ENCODE data around the gene PLVAP.

The PLVAP gene

GRCh38 chr19:17419154-17419620, 42.0 kb upstream of the PLVAP start:
- TF ChIP-seq CTCF (IDR thresholded peaks at IDR 0.05): no peak
- DNase-seq (ENCODE audit: low spot score): no peak
- Histone ChIP-seq H3K27ac (peak overlapping the region; percentile 61 to 87), H3K4me3 (peak overlapping the region; percentile 95)

- no peak overlapping the region for H3K4me3 ChIP-seq
- no peak overlapping the region for H3K27ac ChIP-seq
- DNase-seq (ENCODE audit: low spot score): no peak
- no peak for TF ChIP-seq CTCF (IDR thresholded peaks at IDR 0.05)
These were observed 41.6 kb upstream of the PLVAP start for GRCh38 chr19:17418710-17419109.

GRCh38 chr19:17415121-17415520, 38.0 kb upstream of the PLVAP start:
- H3K4me3 ChIP-seq: no peak overlapping the region
- no peak overlapping the region for H3K27ac ChIP-seq
- TF ChIP-seq CTCF (IDR thresholded peaks at IDR 0.05): no peak
- DNase-seq (ENCODE audit: low spot score): no peak

GRCh38 chr19:17414097-17414496, 37.0 kb upstream of the PLVAP start:
- TF ChIP-seq CTCF (IDR thresholded peaks at IDR 0.05): no peak
- H3K4me3 ChIP-seq: no peak overlapping the region
- DNase-seq (ENCODE audit: low spot score): no peak
- H3K27ac ChIP-seq: no peak overlapping the region

- H3K27ac ChIP-seq: no peak overlapping the region
- no peak overlapping the region for H3K4me3 ChIP-seq
- no peak for TF ChIP-seq CTCF (IDR thresholded peaks at IDR 0.05)
- no peak for DNase-seq (ENCODE audit: low spot score)
These were observed 34.7 kb upstream of the PLVAP start for GRCh38 chr19:17411801-17412200.

GRCh38 chr19:17409990-17410389, 32.8 kb upstream of the PLVAP start:
- Histone ChIP-seq H3K4me3 (no peak overlapping the region), H3K27ac (no peak overlapping the region)
- no peak for TF ChIP-seq CTCF (IDR thresholded peaks at IDR 0.05)
- no peak for DNase-seq (ENCODE audit: low spot score)

- TF ChIP-seq CTCF (IDR thresholded peaks at IDR 0.05): no peak
- peak overlapping the region in 1 of 2 donors; percentile 83 for H3K27ac ChIP-seq
- DNase-seq (ENCODE audit: low spot score): no peak
- peak overlapping the region; percentile 60 for H3K4me3 ChIP-seq
These were observed 29.7 kb upstream of the PLVAP start for GRCh38 chr19:17406887-17407196.

Data from coronary artery (tissue), 2 donors.